Type B pancreatic cell (in vitro differentiated cells): ENCODE results near the gene ZSWIM5. TPM values are rescaled to one million over a fixed set of nuclear protein-coding genes. Genes with fewer than 3 reads are reported as not detected.
"Not testable (repeated sequence)": the region's sequence is repeated elsewhere in the genome, so short reads cannot be mapped to it uniquely, and the experiment has no call there.

Experiments
- DNase-seq: peaks from one replicate; pipeline ENCODE4 v3.0.0; 2021; ENCODE audit warnings: mixed read lengths; ENCODE audit not compliant: unreplicated experiment; ENCODE audit errors: extremely low spot score
- H3K27ac Mint-ChIP-seq: 2 replicates; pipeline ENCODE4 v1.8.0; 2021; ENCODE audit warnings: mild to moderate bottlenecking, mixed read lengths
- H3K27me3 Mint-ChIP-seq: 2 replicates; pipeline ENCODE4 v1.8.0; 2021; ENCODE audit warnings: mixed read lengths
- H3K36me3 Mint-ChIP-seq: 2 replicates; pipeline ENCODE4 v1.8.0; 2021; ENCODE audit warnings: mixed read lengths
- H3K4me1 Mint-ChIP-seq: one replicate; pipeline ENCODE4 v1.8.0; 2021; ENCODE audit warnings: mixed read lengths; ENCODE audit not compliant: unreplicated experiment
- H3K4me3 Mint-ChIP-seq: 2 replicates; pipeline ENCODE4 v1.8.0; 2021; ENCODE audit warnings: mild to moderate bottlenecking, mixed read lengths
- H3K9me3 Mint-ChIP-seq: 2 replicates; pipeline ENCODE4 v1.8.0; 2021; ENCODE audit warnings: mixed read lengths
- CTCF ChIP-seq: fragments of 200-600 bp; sonication (generic); conservative IDR thresholded peaks from 2 replicates; pipeline ENCODE4 v1.5.0; 2021; ENCODE audit warnings: antibody characterized with exemption, mild to moderate bottlenecking
- total RNA-seq: library from RNA; stranded (reverse); gene quantifications from 2 replicates; pipeline ENCODE4 v1.2.1, GENCODE V29; 2021; ENCODE audit warnings: low replicate concordance

The ZSWIM5 gene
- total RNA-seq, 1 donor from 2014 or later = 2.7 TPM

GRCh38 chr1:45141247-45142003 lies 65.0 kb downstream of the ZSWIM5 start:
- no peaks in the 10 kb centered on the region for H3K27me3 Mint-ChIP-seq
- H3K36me3 Mint-ChIP-seq = no peaks in the 10 kb centered on the region
- H3K27ac Mint-ChIP-seq = no peak overlapping the region
- H3K9me3 Mint-ChIP-seq = no peaks in the 10 kb centered on the region
- no peak overlapping the region for H3K4me3 Mint-ChIP-seq
- DNase-seq = no peak
- H3K4me1 Mint-ChIP-seq = no peaks in the 10 kb centered on the region
- no peak for TF ChIP-seq CTCF

- Mint-ChIP-seq H3K36me3 (no peaks in the 10 kb centered on the region), H3K4me3 (no peak overlapping the region)
These were observed 69.4 kb downstream of the ZSWIM5 start for GRCh38 chr1:45136984-45137383.

GRCh38 chr1:45135316-45135715 lies 71.1 kb downstream of the ZSWIM5 start:
- no peaks in the 10 kb centered on the region for H3K27me3 Mint-ChIP-seq
- H3K4me3 Mint-ChIP-seq = no peak overlapping the region
- DNase-seq = no peak
- peaks cover 3% of the 10 kb centered on the region for H3K4me1 Mint-ChIP-seq
- no peak for TF ChIP-seq CTCF
- no peaks in the 10 kb centered on the region for H3K9me3 Mint-ChIP-seq
- H3K27ac Mint-ChIP-seq = no peak overlapping the region
- no peaks in the 10 kb centered on the region for H3K36me3 Mint-ChIP-seq

More at GRCh38 chr1:45136984-45137383, 69.4 kb downstream of the ZSWIM5 start:
- Mint-ChIP-seq H3K9me3 (no peaks in the 10 kb centered on the region), H3K4me1 (peaks cover 3% of the 10 kb centered on the region), H3K27me3 (no peaks in the 10 kb centered on the region), H3K27ac (no peak overlapping the region)
- no peak for TF ChIP-seq CTCF
- no peak for DNase-seq

- no peak for TF ChIP-seq CTCF
- Mint-ChIP-seq H3K9me3 (no peaks in the 10 kb centered on the region), H3K4me1 (peaks cover 3% of the 10 kb centered on the region), H3K27ac (no peak overlapping the region), H3K36me3 (no peaks in the 10 kb centered on the region), H3K27me3 (no peaks in the 10 kb centered on the region), H3K4me3 (no peak overlapping the region)
- DNase-seq = no peak
These were observed 71.9 kb downstream of the ZSWIM5 start for GRCh38 chr1:45134461-45134873.

- H3K4me1 Mint-ChIP-seq, H3K9me3 Mint-ChIP-seq, H3K4me3 Mint-ChIP-seq, H3K36me3 Mint-ChIP-seq, H3K27me3 Mint-ChIP-seq, DNase-seq, H3K27ac Mint-ChIP-seq: not testable (repeated sequence)
These were observed 73.7 kb downstream of the ZSWIM5 start for GRCh38 chr1:45132719-45133118.

GRCh38 chr1:45123358-45123757 lies 83.0 kb downstream of the ZSWIM5 start:
- Mint-ChIP-seq H3K4me1 (no peaks in the 10 kb centered on the region), H3K36me3 (no peaks in the 10 kb centered on the region), H3K27ac (no peak overlapping the region), H3K27me3 (no peaks in the 10 kb centered on the region), H3K4me3 (no peak overlapping the region), H3K9me3 (no peaks in the 10 kb centered on the region)
- no peak for DNase-seq
- TF ChIP-seq CTCF = no peak
